GM13977 (cell line): Measurements from ENCODE around the gene LIPC.
A peak's percentile ranks its signal among the peaks of the same experiment; 100 is the strongest.

Source experiments
- DNase-seq: peaks from one replicate; pipeline ENCODE4 v3.0.0; 2012; ENCODE audit warnings: low spot score
- in situ Hi-C: fragments of 300-500 bp; cut with MboI; formaldehyde crosslinking; loops from one replicate; pipeline ENCODE4 v1.12.0; 2022; ENCODE audit warnings: low sequenced_read_pairs, low pct_unique_long_range_greater_than_20kb, mixed read lengths, inconsistent platforms; ENCODE audit not compliant: unreplicated experiment
- TF ChIP-seq, protein P1 (sequence below): IDR thresholded peaks from 2 replicates; pipeline ENCODE4 v1.5.1; 2012; ENCODE audit warnings: mild to moderate bottlenecking, control low read depth; ENCODE audit not compliant: insufficient read depth; ENCODE audit errors: extremely low read depth, missing control alignments

Gene LIPC

DNA sequence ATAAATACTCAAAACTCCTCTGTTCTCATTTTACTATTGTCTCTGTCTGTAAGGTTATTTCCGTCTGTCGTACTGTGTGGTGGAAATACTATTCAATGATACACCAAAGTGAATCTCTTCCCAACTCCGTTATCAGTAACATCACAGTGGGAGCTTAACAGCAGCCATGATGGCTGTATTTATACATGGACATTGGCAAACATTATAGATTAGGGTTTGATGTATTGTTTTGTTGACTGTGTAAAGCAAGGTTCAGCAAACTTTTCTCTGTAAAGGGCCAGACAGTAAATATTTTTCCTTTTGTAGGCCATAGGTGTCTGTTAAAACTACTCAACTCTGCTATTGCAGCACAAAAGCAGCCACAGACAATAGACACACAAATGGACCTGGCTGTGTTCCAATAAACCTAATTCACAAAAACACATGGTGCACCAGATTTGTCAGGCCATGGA lies 23.2 kb downstream of the LIPC start:
- in situ Hi-C loops = no loop called here
- DNase-seq = no peak

DNA sequence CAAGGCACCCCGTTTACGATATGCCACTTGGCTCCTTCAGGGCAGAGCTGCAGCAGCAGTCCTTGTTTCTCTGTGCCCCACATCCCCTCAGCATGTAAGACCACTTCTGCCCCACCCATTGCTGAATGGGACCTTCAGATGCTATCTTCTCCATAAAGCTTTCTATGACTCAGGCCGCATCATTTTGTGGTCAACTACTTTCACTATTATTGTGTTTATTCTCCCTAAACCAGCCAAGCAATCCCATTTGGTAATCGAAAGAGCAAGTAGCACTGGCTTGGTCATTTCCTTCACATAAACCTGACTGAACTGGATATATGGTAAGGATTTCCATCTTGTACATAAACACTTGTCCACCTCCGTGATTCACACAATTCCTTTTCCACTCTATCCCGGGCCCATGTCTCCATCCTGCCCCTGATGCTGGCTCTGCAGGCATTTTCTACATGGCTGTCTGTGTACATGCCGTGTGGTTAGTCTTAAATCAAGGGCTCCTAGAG lies 25.7 kb downstream of the LIPC start:
- TF ChIP-seq, protein P1, sequence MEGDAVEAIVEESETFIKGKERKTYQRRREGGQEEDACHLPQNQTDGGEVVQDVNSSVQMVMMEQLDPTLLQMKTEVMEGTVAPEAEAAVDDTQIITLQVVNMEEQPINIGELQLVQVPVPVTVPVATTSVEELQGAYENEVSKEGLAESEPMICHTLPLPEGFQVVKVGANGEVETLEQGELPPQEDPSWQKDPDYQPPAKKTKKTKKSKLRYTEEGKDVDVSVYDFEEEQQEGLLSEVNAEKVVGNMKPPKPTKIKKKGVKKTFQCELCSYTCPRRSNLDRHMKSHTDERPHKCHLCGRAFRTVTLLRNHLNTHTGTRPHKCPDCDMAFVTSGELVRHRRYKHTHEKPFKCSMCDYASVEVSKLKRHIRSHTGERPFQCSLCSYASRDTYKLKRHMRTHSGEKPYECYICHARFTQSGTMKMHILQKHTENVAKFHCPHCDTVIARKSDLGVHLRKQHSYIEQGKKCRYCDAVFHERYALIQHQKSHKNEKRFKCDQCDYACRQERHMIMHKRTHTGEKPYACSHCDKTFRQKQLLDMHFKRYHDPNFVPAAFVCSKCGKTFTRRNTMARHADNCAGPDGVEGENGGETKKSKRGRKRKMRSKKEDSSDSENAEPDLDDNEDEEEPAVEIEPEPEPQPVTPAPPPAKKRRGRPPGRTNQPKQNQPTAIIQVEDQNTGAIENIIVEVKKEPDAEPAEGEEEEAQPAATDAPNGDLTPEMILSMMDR = no peak
- peak; percentile 65 for DNase-seq
- in situ Hi-C loops = no loop called here

More for the DNA sequence above, 23.2 kb downstream of the LIPC start:
- TF ChIP-seq, protein P1 = no peak

DNA sequence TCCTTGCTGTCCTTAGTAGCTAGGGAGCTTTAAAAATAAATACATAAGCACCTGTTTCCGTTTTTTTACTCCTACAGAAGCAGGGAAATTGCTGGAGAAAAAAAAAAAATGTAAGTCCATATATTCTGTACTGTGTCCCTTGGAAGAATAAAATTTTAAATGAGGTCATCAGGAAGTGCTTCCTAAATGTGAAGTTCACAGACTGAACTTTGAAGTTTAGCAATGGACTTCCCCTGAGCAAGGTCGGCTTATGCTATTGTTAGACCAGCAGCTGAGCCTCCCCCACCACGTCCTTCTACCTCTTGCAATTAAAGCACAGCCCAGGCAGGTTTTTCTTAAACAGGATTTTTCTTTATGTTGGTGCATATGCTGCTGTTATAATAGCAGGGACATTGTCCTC lies 26.3 kb downstream of the LIPC start:
- DNase-seq = peak; percentile 39
- in situ Hi-C loops = no loop called here
- TF ChIP-seq, protein P1 = no peak

DNA sequence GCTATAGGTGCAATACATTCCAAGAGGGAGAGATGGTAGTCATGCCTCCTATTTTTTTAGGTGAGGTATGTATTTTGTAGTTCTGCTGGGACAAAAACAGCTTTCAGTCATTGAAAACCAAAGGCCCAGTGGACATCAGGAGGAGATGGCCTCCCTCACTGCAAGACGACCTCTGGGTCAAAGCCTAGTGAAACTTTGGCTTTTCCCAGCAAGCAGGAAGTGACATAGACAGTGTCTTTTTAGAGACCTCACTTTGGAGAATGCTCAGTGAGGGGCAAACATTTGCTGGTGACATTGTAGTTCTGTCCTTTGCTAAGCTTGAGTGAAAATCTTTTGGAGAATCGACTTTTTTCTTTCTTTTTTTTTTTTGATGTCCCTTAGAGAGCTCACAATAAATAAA lies 27.3 kb downstream of the LIPC start:
- TF ChIP-seq, protein P1 = no peak
- no peak for DNase-seq
- in situ Hi-C loops = no loop called here

DNA sequence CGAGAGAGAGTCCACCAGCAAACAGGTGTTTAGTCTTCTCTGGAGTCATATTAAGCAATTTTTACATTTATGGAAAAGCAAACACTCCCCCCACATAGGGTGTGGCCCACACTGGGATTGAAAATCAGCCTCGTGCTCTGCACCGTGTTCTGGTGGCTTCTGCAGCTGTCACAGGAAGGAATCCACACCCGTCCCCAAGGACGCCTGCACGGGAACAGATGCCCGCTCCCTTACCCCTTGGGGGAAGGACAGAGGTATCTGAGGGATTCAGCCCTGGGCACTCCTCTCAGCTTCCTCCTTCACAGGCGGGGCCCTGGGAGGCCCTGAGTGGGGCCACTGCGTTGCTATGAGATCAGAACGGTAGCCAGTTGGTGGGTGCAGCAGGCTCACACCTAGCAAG lies 27.8 kb downstream of the LIPC start:
- no peak for DNase-seq
- in situ Hi-C loops = no loop called here
- TF ChIP-seq, protein P1 = no peak

DNA sequence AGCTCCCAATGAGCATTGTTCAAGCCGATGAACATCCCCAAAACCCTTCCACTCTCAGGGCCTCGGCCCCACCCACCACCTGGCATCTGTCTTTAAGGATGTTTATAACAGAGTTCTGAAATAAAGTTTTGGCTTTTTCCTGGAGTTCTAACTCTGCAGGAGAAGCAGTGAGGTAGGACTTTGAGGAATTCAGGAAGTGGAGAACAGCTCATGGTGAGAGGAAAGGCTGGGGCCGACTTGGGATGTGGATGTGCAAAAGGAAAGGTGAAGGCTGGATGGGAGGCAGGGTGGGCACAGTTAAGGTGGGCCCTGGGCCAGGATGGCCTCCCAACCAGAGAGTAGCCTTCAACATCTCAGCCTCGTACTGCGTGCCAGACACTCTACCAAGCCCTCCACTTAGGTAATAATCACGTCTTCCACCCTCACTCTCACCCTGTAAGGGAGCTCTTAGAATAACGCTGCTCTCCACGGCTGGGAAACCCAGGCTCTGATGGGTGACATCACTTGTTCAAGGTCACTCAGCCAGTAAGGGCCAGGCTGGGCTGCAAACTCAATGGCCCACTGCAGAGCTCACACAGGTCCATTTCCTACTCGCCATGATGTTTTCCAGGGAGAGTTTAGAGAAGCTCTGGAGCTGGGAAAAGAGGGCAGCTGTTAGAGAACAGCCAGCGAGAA lies 28.5 kb downstream of the LIPC start:
- DNase-seq = no peak
- TF ChIP-seq, protein P1 = no peak
- in situ Hi-C loops = no loop called here
